HT1080 (cell line): ENCODE measurements around the gene PDE8A. TPM values are rescaled to one million over a fixed set of nuclear protein-coding genes. Genes with fewer than 3 reads are reported as not detected.

Experiments
- DNase-seq: peaks from one replicate; pipeline ENCODE4 v3.0.0-alpha.2; 2015; ENCODE audit warnings: low read depth
- total RNA-seq: library from RNA; depleted of rRNA; stranded (reverse); fragments of >200 nt; shearing (Covaris generic); gene quantifications from 2 replicates; pipeline ENCODE4 v1.2.3, GENCODE V29; 2014

Gene PDE8A
- total RNA-seq, 1 experiment from 2014 or later = 26.8 TPM

DNA sequence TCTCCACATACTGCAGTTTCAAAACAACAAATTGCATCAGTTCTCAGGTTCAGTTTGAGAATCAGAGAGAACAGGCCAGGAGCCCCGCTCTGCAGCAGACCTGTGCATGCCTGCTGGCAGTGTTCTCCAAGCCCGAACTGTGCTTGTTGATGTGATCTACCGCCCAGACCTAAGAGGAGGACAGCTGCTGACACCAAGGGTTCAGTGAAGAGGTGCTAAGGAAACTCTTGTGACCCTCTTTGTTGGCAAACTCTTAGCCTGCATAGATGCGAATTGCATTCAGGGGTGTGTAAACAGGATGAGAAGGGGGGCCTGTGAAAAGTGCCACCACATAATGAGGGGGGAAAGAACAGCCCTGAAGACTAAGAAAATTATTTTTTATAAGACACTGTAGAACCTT is 89.8 kb downstream of the PDE8A start:
- DNase-seq = no peak

DNA sequence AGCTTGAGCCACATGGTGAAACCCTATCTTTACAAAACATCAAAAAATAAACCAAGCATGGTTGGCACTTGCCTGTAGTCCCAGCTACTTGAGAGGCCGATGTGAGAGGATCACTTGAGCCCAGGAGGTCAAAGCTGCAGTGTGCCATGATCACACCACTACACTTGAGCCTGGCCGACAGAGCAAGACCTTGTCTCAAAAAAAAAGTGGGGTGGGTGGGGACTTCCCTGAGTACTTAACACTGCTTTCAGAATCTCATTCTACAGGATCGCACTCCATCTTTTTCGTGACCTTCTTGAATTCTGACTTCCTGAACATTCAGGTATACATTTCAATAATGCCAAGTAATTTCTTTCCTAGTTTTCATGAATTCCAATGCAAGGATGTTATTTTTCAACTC is 91.3 kb downstream of the PDE8A start:
- no peak for DNase-seq

DNA sequence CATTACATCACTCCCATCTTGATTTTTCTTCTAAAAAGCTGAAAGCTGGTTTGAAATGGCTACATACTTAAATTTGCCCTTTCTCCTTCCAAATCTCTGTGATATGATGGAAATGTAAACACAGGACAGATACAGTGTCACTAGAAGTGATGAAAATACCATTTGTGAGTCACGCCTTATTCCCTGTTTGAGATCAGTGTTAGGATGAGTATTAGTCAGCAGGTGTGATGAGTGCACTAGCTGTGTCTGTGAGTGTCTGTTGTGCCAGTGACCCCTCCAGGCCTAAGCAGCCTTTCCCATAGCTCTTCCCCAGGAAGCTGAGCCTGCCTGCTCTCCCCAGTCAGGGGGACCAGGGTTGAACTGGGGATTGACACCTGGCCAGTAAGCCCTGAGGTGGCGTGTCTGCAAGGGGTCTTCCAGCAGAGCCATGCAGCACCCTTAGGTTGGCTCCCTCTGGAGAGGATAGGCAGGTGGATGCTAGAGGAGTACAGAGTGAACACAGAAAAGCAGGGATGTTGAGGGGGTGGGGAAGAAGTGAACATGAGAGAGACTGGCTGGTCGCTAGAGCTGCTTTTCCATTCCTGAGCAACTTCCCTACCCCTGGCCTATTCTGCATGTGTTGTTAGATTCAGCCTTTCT is 92.0 kb downstream of the PDE8A start:
- DNase-seq = peak; percentile 70

DNA sequence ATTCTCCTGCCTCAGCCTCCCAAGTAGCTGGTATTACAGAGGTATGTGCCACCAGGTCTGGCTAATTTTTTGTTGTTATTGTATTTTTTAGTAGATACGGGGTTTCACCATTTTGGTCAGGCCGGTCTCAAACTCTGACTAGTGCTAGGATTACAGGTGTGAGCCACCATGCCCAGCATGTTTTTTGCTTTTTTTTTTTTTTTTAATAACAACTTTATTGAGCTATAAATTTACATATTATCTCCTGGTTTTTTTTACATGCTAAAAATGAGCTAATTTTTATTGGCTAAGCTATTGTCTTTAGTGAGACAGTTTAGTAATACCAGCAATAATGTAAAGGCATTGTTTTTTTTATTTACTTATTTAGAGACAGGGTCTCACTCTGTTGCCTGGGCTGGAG is 105.2 kb downstream of the PDE8A start:
- DNase-seq = no peak

DNA sequence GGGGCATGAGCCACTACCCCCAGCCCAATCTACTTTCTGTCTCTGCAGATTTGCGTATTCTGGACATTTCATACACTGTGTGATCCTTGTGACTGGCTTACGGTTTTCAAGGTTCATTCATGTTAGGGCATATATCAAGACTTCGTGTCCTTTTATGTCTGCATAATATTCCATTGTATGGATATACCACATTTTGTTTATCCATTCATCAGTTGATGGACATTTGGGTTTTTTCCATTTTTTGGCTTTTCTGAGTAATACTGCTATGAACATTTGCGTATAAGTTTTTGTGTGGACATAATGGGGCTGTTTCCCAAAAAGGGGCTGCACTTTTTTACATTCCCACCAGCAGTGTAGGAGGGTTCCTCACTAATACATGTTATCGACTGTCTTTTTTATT is 106.6 kb downstream of the PDE8A start:
- DNase-seq = no peak

DNA sequence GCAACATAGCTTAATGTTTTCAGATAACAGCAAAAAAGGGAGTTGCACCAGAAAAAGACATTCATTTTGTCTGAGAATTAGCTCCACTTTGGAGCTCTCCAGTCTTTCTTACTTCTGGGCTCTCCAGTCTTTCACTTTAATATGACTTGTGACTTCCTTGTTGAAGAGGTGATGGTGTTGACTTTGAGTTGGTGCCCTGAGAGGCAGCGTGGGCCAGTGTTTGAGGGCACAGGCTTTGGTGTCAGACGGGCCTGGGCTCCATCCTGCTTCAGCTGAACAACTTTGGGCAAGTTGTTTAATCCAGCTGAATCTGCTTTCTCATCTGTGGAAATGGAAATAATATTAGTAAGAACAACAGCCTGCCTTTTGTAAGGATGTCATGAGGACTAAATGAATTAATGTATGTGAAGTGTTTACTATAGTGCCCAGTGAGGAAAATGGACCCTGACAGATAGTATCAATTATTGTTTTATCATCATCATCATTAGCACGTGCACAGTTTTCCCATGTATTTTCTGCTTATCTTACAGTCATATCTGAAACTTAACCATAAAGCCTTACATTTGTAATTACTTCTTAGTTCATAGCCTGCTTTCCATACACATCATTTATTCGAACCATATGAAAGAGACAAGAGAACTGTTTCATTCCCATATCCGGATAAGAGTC is 108.4 kb downstream of the PDE8A start:
- no peak for DNase-seq

DNA sequence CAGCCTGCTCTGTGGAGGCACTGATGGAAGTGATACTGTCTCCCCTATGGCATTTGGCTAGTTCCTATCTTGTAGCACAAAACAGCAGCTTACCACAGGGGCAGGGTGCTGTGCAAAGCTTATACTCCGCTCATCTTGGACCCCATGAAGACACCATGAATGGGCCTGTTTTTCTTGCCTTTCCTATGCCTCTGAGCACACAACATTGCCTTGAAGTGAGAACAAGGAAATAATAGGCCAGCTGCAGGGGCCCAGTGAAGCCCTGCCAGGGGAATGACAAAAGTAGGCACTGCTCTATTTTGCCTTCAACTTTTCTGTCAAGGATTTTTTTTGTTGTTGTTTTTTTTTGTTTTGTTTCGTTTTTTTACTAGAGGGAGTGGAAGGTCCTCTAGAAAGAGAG is 110.3 kb downstream of the PDE8A start:
- no peak for DNase-seq

DNA sequence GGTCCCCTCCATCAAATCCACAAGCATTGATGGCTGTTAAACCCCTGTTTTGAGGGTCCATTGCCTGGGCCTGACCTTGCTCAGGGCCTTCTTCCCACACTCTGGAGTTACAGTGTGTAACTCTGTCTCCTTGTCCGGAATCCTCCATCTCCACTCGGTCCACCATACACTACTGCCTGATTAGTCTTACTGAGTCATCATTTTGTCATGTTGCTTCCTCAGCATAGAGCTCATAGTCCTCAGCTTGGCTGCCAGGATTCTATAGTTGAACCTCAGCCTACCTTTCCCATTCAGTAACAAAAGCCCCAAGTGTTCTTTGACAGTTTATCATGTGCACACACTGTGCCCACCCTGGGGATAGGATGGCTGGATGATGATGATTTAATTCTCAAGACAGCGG is 113.0 kb downstream of the PDE8A start:
- DNase-seq = peak; percentile 65

DNA sequence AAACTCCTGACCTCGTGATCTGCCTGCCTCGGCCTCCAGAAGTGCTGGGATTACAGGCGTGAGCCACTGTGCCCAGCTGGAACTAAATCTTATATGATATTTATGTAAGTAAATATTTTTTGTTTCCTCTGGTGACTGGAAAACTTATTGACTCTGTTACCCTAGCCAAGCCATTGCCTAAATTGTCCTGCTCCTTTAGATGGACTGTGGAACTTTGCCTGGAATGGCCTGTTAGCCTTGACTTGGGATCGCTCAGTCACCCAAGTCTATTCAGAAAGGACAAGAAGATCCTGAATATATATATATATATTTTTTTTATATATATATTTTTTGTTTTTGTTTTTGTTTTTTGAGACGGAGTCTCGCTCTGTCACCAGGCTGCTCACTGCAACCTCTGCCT is 113.9 kb downstream of the PDE8A start:
- DNase-seq = no peak

DNA sequence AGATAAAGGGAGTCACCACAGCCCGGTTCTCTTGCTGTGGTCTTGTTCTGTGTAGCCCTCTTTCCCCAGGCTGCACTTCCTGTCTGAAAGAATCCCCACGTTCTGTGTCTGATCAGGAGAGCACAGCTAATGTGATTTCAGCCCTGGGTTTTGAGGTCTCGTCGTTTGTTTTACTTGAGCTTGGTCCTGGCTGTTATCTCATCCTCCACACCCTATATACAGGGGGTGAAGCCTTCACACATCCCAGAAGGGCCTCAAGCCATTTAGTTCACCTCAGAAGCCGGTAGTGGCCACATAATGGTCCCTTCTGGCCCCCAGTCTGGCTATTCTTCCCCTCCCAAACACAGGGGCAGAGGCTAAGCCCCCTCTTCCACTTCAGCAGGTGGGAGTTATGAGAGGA is 115.6 kb downstream of the PDE8A start:
- no peak for DNase-seq

DNA sequence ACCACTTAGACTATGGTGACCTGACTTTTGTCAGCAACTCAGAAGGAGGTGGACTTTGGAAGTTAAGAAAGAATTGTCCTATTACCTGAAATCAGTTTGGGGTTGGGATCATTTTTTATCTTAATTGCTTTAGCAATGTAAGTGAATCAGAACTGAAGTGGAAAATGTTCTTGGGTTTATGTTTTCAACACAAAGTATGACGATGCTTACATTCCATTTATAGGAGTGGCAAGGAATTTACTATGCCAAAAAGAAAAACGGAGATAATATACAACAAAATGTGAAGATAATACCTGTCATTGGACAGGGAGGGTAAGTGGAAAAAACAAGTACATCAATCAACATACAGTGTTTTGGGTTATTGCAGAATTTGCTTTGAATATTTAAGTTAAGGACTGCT is 116.1 kb downstream of the PDE8A start:
- no peak for DNase-seq

DNA sequence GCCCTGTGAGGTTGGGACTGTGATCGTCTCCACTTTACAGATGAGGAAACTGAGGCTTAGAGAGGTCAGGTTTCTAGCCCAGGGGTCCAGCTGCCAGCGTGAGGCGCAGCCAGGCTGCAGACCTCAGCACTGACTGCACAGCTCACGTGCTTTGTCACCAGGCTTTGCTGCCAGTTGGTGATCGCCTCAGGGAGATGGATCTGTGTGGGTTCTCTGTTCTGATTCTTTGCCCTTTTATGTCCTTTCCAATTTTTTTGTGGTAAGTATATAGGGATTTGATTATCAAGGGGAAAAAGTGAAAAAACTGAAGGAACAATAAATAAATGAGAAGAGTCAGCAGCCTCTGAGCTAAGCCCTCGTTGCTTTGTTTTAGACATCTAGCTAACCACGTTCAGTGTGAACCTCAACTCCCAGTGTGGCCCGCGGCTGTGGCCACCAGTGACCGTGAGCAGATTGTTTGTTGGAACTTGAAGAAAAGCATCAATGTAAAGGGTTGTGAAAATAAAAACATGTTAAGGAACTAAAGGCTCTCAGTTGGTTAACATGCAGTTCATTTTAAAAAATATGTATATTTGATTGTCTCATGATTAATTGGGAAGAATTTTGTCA is 117.6 kb downstream of the PDE8A start:
- DNase-seq = no peak

DNA sequence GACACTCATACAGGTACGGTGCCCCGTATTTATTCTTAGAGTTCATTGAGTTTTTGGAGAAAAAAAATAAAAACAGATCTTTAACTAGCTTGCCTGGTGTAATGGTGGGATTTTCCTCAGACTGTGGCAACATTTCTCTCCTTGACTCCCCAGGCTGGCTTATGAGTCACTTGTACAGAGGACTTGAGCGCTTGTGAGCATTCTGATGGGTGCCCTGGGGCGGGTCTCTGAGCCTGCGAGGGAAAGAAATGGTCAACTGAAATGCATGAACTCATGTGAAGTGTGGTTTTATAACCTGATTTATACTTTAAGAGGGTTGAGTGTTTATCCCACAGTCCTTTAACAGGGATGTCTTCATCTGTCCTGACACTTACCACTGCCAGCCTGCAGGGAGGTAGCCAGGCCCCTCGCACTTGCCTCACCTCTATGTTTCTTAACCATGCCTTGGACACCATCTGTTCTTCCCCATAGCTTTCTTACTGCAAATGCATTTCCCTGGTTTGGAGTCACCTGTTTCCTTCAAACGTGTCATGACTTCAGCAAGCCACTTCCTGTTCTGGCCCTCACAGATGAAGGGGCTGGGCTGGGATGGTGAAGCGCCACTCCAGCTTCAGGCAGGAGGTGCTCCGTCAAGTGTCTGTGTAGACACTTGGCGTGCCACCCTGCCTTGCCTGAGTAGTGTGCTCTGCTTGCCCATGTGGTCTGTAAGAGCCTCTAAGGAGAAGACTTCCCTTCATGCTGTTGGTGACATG is 118.7 kb downstream of the PDE8A start:
- DNase-seq = peak; percentile 34

DNA sequence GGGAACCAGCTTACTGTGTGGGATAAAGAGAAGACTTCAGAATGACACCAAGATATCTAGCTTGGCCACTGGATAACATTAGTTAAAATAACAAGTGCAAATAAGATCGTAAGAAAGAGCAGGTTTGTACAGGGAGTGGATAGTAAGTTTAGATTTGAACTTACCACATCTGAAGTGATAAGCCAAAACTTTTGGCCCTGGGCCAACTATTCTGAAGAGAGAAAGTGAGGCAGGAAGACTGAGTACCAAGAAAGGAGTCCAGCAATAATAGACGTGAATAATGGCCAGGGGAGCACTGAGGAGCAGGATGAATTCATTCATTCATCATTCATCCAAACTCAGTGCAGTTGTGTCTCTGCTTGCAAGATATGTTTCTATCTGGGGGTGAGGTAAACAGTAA is 122.9 kb downstream of the PDE8A start:
- no peak for DNase-seq

DNA sequence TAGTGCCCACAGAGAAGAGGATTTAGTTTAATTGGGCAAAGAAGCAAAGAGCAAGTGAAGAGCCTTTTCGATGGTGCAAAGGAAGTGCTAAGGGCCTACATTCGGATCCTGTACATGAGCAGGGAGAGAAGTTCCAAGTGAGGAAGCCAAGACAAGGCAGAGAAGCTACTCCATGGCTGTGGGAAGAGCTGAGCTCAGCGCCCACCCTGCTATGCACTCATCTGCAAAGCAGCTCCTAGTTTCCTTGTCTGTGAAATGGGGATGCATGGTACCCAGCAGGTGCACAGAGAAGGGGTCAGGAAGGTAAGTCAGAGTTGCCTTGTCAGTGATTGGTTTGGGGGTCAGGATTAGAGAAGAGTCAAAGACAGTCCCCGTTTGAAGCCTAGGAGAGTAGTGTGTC is 126.5 kb downstream of the PDE8A start:
- DNase-seq = no peak

DNA sequence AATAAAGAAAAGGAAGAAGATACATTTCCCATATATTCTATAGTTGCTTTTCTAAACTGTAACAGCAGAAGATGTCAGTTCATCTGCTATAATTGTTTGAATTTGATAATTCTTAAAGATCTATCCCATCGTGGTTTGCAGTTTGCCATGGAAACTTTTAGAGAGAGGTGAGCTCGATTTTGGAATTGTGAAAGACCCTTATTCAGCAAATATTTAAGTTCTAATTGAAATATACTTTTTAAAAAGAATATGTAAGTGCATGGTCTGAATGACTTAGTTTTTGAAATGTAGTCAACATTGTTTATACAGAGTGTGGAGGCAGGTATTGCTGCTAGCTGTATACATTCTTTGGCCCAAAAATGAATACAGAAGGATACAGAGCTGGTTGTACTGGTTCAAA is 127.7 kb downstream of the PDE8A start:
- no peak for DNase-seq

DNA sequence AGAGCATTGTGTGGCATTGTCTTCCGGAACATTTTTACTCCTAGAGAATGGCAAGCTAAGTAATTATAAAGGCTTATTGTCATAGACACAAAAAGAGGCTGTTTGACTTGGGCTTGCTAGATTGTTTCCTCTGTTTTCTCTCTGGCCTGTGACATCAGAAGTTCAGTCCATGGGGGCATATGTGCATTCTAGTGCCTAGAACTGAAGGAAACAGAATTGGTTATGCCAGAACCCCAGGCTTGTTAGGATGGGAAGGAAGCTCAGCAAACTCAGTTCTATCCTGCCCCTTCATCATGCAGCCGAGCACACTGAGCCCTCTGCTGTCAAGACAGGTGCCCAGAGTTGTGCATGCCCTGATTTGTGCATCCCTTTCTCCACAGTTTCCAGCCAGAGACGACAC is 131.3 kb downstream of the PDE8A start:
- DNase-seq = no peak

DNA sequence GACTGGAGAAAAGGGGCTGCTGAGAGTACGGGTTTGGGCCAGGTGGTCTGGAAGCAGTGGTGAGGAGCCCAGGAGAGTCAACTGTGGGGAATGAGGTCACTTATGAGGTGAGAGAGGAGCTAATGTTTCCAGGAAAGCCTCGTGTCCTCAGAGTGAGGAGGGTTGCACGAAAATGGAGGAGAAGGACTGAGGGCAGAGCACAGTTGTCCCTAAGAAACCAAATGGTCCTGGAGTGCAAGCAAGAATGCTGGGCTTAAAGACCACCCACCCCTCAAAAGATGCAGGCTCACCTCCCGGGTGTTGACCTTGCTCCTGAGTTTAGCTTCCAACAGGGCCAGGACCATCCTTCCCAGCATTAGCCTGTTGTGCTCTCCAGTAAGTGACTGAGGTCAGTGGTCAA is 133.2 kb downstream of the PDE8A start:
- DNase-seq = no peak

DNA sequence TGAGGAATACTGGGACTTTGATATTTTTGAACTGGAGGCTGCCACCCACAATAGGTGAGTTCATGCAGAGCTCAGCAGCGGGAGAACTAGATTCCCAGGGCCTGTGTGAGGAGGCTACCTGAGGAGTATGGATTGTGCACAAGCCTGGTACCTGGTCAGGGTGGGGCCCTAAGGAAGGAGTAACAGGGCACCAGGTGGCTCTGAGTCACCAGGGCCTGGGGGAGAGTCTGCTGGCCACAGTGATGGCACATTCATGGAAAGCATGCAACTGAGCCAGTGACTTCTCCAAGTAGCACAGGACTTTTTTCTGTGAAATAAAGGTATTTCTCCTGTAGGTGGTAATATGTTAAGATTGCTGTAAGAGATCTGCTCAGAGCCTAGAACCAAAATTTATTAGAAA is 134.4 kb downstream of the PDE8A start:
- DNase-seq = no peak

DNA sequence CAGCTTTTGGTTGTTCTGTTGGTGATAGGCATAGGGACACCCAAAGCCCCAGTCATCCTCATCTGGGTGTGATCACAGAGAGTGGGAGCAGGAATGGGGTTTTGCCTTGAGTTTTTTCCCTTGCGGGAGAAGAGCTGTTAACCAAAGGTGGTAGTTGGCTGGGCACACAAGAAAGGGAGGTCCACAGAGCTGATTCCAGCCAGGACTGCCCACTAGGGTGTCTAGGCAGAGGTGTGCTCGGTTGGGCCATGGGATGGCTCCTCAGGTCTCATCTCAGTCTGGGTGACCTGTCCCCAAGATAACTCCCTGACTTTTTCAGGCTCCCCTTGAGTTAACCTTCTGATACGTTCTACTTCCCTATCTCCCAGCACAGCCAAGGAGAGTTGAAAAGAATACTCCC is 134.8 kb downstream of the PDE8A start:
- DNase-seq = no peak

DNA sequence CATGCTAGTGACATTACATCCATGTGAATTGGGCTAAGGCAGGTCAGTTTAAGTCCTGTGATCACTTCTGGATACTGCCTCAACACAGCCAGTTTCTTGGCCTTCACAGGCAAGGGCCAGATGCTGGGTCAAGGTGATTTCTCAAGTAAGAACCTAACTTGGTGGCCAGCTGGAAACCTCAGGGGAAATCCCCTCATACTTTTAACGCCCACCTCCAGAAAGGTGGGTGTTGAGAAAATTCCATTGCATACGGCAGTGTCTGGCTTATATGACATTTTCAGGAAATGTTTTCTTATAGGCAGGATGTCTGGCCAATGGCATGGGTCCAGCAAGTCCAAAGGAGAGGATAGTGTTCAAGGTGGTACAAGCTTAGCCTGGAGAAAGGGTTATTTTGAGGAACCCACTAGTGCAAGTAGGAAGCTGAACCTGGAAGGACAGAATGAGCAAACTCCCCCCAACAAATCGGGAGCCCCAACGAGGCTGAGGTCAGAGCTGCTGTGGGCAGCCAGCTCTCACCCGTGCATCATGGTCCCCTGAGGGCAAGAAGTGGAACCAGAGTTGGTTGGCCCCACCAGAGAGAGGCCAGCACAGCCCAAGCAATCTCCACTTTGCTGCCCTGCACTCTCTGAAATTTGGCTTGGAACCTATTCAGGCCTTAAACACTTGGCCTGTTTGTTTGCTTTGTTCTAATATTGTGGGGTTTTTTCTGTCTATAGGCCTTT is 135.4 kb downstream of the PDE8A start:
- DNase-seq = no peak

DNA sequence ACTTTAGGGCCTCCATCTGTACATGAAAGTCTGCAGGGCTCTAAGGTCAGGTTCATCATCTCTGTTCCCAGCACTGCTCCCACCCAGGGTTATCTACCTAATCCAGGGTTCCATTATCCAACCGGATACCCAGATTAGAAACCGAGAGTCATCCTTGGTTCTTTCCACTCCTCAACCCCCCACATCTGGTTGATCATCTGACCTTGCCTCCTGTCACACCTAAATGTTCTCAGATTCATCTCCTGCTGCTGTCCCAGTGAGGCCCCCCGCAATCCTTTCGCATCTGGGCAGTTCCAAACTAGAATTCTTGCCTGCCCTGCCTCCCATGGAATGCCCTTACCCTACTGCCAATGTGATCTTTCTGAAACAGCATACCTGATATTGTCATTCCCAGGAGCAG is 136.5 kb downstream of the PDE8A start:
- no peak for DNase-seq
